GM12872 (cell line): ENCODE results near the gene ZBP1.

ENCODE experiments used
- CTCF ChIP-seq: IDR thresholded peaks from 3 replicates; pipeline ENCODE4 v1.5.1; 2011; ENCODE audit warnings: low read depth, mild to moderate bottlenecking, low read length, moderate library complexity; ENCODE audit not compliant: insufficient read depth

Gene ZBP1

GRCh38 chr20:57647933-57648785 is 27.9 kb upstream of the ZBP1 start:
- no peak for TF ChIP-seq CTCF

- TF ChIP-seq CTCF, result no peak
Observed at GRCh38 chr20:57647006-57647932, 27.0 kb upstream of the ZBP1 start.

GRCh38 chr20:57638895-57639236 is 18.6 kb upstream of the ZBP1 start:
- TF ChIP-seq CTCF, result no peak

- TF ChIP-seq CTCF, result no peak
Observed at GRCh38 chr20:57638173-57638894, 18.1 kb upstream of the ZBP1 start.

- TF ChIP-seq CTCF, result no peak
Observed at GRCh38 chr20:57633945-57634491, 13.8 kb upstream of the ZBP1 start.

- TF ChIP-seq CTCF, result no peak
Observed at GRCh38 chr20:57632286-57632685, 12.1 kb upstream of the ZBP1 start.
